GM12892 (cell line): ENCODE results near the gene GBP1.
"Not testable (repeated sequence)": the region's sequence is repeated elsewhere in the genome, so short reads cannot be mapped to it uniquely, and the experiment has no call there.

Experiments
- POLR2A ChIP-seq: IDR thresholded peaks from 2 replicates; pipeline ENCODE4 v1.6.1; 2011; ENCODE audit warnings: low read depth, low read length, control low read depth
- POLR2AphosphoS5 ChIP-seq: IDR thresholded peaks from 2 replicates; pipeline ENCODE4 v1.6.1; 2011; ENCODE audit warnings: low read depth, low read length, control low read depth

- TF ChIP-seq POLR2A, POLR2AphosphoS5: not testable (repeated sequence)
Observed at GRCh38 chr1:89046318-89047183, 18.5 kb downstream of the GBP1 start.
